ENCODE measurements around the gene CETN1. TPM values are rescaled to one million over a fixed set of nuclear protein-coding genes. Genes with fewer than 3 reads are reported as not detected.

Gene CETN1
- total and polyA plus RNA-seq, 2 experiments from 2014 or later = not detected

GRCh38 chr18:572831-573289 is 7.3 kb upstream of the CETN1 start:
- Histone ChIP-seq H3K27ac (no peak overlapping the region), H3K36me3 (no peaks in the 10 kb centered on the region), H3K4me1 (ENCODE audit: low read depth) (no peaks in the 10 kb centered on the region), H3K27me3 (no peaks in the 10 kb centered on the region), H3K4me3 (no peak overlapping the region), H3K9me3 (ENCODE audit: low read depth) (no peaks in the 10 kb centered on the region)
- no peak for TF ChIP-seq CTCF (IDR thresholded peaks at IDR 0.05; ENCODE audit: low read depth, low read length)
- no peak for DNase-seq (ENCODE audit: low read depth in 1 of 2, low spot score in 1 of 2)

GRCh38 chr18:573385-573784 is 6.8 kb upstream of the CETN1 start:
- Histone ChIP-seq H3K4me1 (ENCODE audit: low read depth) (no peaks in the 10 kb centered on the region), H3K36me3 (no peaks in the 10 kb centered on the region), H3K27ac (no peak overlapping the region), H3K27me3 (no peaks in the 10 kb centered on the region), H3K4me3 (no peak overlapping the region), H3K9me3 (ENCODE audit: low read depth) (no peaks in the 10 kb centered on the region)
- no peak for TF ChIP-seq CTCF (IDR thresholded peaks at IDR 0.05; ENCODE audit: low read depth, low read length)
- no peak for DNase-seq (ENCODE audit: low read depth in 1 of 2, low spot score in 1 of 2)

- H3K9me3 ChIP-seq (ENCODE audit: low read depth) = no peaks in the 10 kb centered on the region
- no peak overlapping the region for H3K27ac ChIP-seq
- H3K36me3 ChIP-seq = no peaks in the 10 kb centered on the region
- H3K4me1 ChIP-seq (ENCODE audit: low read depth) = no peaks in the 10 kb centered on the region
- DNase-seq (ENCODE audit: low read depth in 1 of 2, low spot score in 1 of 2) = no peak
- H3K4me3 ChIP-seq = no peak overlapping the region
- no peak for TF ChIP-seq CTCF (IDR thresholded peaks at IDR 0.05; ENCODE audit: low read depth, low read length)
- H3K27me3 ChIP-seq = no peaks in the 10 kb centered on the region
Measured at GRCh38 chr18:574149-574860, 5.9 kb upstream of the CETN1 start.

- DNase-seq (ENCODE audit: low read depth in 1 of 2, low spot score in 1 of 2) = no peak
- H3K4me1 ChIP-seq (ENCODE audit: low read depth) = no peaks in the 10 kb centered on the region
- no peak for TF ChIP-seq CTCF (IDR thresholded peaks at IDR 0.05; ENCODE audit: low read depth, low read length)
- no peaks in the 10 kb centered on the region for H3K27me3 ChIP-seq
- no peak overlapping the region for H3K27ac ChIP-seq
- H3K9me3 ChIP-seq (ENCODE audit: low read depth) = no peaks in the 10 kb centered on the region
- no peak overlapping the region for H3K4me3 ChIP-seq
- H3K36me3 ChIP-seq = no peaks in the 10 kb centered on the region
Measured at GRCh38 chr18:574865-575645, 5.1 kb upstream of the CETN1 start.

GRCh38 chr18:576924-577323 is 3.3 kb upstream of the CETN1 start:
- Histone ChIP-seq H3K36me3 (no peaks in the 10 kb centered on the region), H3K4me1 (ENCODE audit: low read depth) (no peaks in the 10 kb centered on the region)

More at GRCh38 chr18:576924-577323, 3.3 kb upstream of the CETN1 start:
- DNase-seq (ENCODE audit: low read depth in 1 of 2, low spot score in 1 of 2) = no peak
- Histone ChIP-seq H3K27ac (no peak overlapping the region), H3K27me3 (no peaks in the 10 kb centered on the region), H3K9me3 (ENCODE audit: low read depth) (no peaks in the 10 kb centered on the region), H3K4me3 (no peak overlapping the region)
- TF ChIP-seq CTCF (IDR thresholded peaks at IDR 0.05; ENCODE audit: low read depth, low read length) = no peak

Data from cardiac muscle cell (in vitro differentiated cells and primary cell).